ENCODE results near the gene TAP2.

DNA sequence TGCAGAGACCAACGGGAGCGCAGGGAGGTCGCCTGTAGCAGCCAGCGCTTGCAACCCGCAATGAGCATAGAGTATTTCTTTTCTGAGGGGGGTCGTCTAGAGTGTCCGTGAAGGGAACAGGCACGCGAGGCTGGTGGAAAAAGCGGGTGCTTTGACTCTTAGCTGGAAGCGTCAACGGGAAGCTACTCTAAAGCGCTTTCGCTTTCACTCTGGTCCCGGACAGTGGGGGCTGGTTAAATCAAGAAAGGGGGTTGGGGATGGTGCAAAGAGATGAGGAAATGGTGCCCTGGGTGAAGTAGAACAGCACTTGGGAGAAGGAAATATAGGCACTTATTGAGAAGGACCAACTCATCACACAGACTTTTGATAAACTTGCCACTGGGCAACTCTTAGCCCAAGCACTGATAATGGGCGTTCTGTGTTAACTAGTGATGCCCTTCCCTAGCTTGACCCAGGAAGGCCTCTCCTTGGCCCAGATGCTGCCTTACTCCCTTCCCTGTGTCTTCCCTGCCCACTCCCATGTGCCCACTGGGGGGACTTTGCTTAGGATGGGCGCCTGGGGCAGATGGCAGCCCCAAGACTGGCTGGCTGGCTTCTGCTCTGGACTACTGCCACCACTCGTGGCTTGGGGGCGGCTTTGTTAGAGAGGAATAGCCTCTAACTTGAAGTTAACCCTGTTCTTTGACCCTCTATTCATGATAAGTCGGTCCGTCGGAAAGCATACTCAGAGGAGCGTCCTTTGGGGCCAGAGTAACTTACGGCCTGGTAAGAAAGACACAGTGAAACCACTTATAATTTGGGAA, 16.0 kb upstream of the TAP2 start:
- TF ChIP-seq, protein P1, sequence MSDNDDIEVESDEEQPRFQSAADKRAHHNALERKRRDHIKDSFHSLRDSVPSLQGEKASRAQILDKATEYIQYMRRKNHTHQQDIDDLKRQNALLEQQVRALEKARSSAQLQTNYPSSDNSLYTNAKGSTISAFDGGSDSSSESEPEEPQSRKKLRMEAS (IDR thresholded peaks at IDR 0.05) = no peak
- TF ChIP-seq EP300 (IDR thresholded peaks at IDR 0.05; ENCODE audit: borderline replicate concordance) = no peak
- TF ChIP-seq TAF1 (IDR thresholded peaks at IDR 0.05; ENCODE audit: low read depth) = no peak
- TF ChIP-seq RAD21 (IDR thresholded peaks at IDR 0.05; ENCODE audit: low read depth) = no peak
- no peak for TF ChIP-seq YY1 (IDR thresholded peaks at IDR 0.05; ENCODE audit: low read depth)
- no peak for TF ChIP-seq CREB1 (IDR thresholded peaks at IDR 0.05; ENCODE audit: low read depth)
- TF ChIP-seq ZBTB7A (IDR thresholded peaks at IDR 0.05; ENCODE audit: low read depth) = no peak
- TF ChIP-seq EGR1 (IDR thresholded peaks at IDR 0.05) = no peak
- TF ChIP-seq TCF12 (IDR thresholded peaks at IDR 0.05; ENCODE audit: low read depth) = no peak
- TF ChIP-seq, protein P2, sequence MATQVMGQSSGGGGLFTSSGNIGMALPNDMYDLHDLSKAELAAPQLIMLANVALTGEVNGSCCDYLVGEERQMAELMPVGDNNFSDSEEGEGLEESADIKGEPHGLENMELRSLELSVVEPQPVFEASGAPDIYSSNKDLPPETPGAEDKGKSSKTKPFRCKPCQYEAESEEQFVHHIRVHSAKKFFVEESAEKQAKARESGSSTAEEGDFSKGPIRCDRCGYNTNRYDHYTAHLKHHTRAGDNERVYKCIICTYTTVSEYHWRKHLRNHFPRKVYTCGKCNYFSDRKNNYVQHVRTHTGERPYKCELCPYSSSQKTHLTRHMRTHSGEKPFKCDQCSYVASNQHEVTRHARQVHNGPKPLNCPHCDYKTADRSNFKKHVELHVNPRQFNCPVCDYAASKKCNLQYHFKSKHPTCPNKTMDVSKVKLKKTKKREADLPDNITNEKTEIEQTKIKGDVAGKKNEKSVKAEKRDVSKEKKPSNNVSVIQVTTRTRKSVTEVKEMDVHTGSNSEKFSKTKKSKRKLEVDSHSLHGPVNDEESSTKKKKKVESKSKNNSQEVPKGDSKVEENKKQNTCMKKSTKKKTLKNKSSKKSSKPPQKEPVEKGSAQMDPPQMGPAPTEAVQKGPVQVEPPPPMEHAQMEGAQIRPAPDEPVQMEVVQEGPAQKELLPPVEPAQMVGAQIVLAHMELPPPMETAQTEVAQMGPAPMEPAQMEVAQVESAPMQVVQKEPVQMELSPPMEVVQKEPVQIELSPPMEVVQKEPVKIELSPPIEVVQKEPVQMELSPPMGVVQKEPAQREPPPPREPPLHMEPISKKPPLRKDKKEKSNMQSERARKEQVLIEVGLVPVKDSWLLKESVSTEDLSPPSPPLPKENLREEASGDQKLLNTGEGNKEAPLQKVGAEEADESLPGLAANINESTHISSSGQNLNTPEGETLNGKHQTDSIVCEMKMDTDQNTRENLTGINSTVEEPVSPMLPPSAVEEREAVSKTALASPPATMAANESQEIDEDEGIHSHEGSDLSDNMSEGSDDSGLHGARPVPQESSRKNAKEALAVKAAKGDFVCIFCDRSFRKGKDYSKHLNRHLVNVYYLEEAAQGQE (IDR thresholded peaks at IDR 0.05; ENCODE audit: low read depth) = no peak
- no peak for TF ChIP-seq FOXM1 (IDR thresholded peaks at IDR 0.05; ENCODE audit: borderline replicate concordance, low read depth)
